CMK (cell line): Measurements from ENCODE around the gene PDIK1L.

ENCODE experiments used
- DNase-seq: peaks from one replicate; pipeline ENCODE4 v3.0.0-alpha.2; 2010; ENCODE audit warnings: low read depth

Gene PDIK1L

GRCh38 chr1:26155370-26156284, 44.0 kb downstream of the PDIK1L start:
- no peak for DNase-seq

GRCh38 chr1:26156285-26157038, 44.8 kb downstream of the PDIK1L start:
- DNase-seq, result no peak

- no peak for DNase-seq
These were observed 46.8 kb downstream of the PDIK1L start for GRCh38 chr1:26158271-26158907.

- no peak for DNase-seq
These were observed 47.5 kb downstream of the PDIK1L start, which contains the start of gene FAM110D for GRCh38 chr1:26158908-26159742. Gene FAM110D, plus strand, starts transcription at chr1:26159079. Its CDS starts 2,213 bp downstream, at chr1:26161292.

- no peak for DNase-seq
These were observed 48.1 kb downstream of the PDIK1L start for GRCh38 chr1:26159743-26160039.

- no peak for DNase-seq
These were observed 49.1 kb downstream of the PDIK1L start for GRCh38 chr1:26160527-26161414.

- DNase-seq, result peak; percentile 63
These were observed 50.0 kb downstream of the PDIK1L start for GRCh38 chr1:26161415-26162219.

GRCh38 chr1:26162220-26162709, 50.6 kb downstream of the PDIK1L start:
- DNase-seq, result no peak

GRCh38 chr1:26163684-26164035, 52.0 kb downstream of the PDIK1L start:
- no peak for DNase-seq

GRCh38 chr1:26164036-26164860, 52.6 kb downstream of the PDIK1L start:
- peak; percentile 50 for DNase-seq

- no peak for DNase-seq
These were observed 53.5 kb downstream of the PDIK1L start for GRCh38 chr1:26164861-26165842.

- no peak for DNase-seq
These were observed 55.2 kb downstream of the PDIK1L start for GRCh38 chr1:26166719-26167281.

GRCh38 chr1:26168410-26169197, 57.0 kb downstream of the PDIK1L start, which contains the start of gene C1orf232:
Gene C1orf232, minus strand, starts transcription at chr1:26168963. Its CDS starts 464 bp downstream, at chr1:26168499.
- DNase-seq, result no peak

- DNase-seq, result no peak
These were observed 57.6 kb downstream of the PDIK1L start for GRCh38 chr1:26169198-26169554.

GRCh38 chr1:26169669-26170471, 58.2 kb downstream of the PDIK1L start, which contains the start of gene ZNF593:
Gene ZNF593, plus strand, starts transcription at chr1:26169908. Its CDS starts 76 bp downstream, at chr1:26169984.
- peak; percentile 91 for DNase-seq

GRCh38 chr1:26170472-26170821, 58.8 kb downstream of the PDIK1L start:
- no peak for DNase-seq
